HG03460 (cell line): ENCODE data around the gene KLHL1.

Source experiments
- ATAC-seq: cut with Tn5 transposase; IDR thresholded peaks from one replicate; pipeline ENCODE4 v1.9.1; 2021; ENCODE audit not compliant: unreplicated experiment

The KLHL1 gene

GRCh38 chr13:69704311-69704710, 403.9 kb downstream of the KLHL1 start:
- no peak for ATAC-seq

GRCh38 chr13:69690999-69691398, 417.3 kb downstream of the KLHL1 start:
- no peak for ATAC-seq

- no peak for ATAC-seq
Measured at GRCh38 chr13:69683921-69684686, 424.1 kb downstream of the KLHL1 start.

GRCh38 chr13:69681722-69682121, 426.5 kb downstream of the KLHL1 start:
- no peak for ATAC-seq

- ATAC-seq, result no peak
Measured at GRCh38 chr13:69677343-69677742, 430.9 kb downstream of the KLHL1 start.

- ATAC-seq, result no peak
Measured at GRCh38 chr13:69676286-69676685, 432.0 kb downstream of the KLHL1 start.

GRCh38 chr13:69660155-69660554, 448.1 kb downstream of the KLHL1 start:
- no peak for ATAC-seq

- ATAC-seq, result no peak
Measured at GRCh38 chr13:69657676-69658075, 450.6 kb downstream of the KLHL1 start.

GRCh38 chr13:69654392-69654791, 453.9 kb downstream of the KLHL1 start:
- ATAC-seq, result no peak
